Uterus (tissue), 4 donors: Measurements from ENCODE around the gene LRP1B. TPM values are rescaled to one million over a fixed set of nuclear protein-coding genes. Genes with fewer than 3 reads are reported as not detected.

ENCODE experiments used
- DNase-seq, 2 donors: peaks; one replicate each; pipeline ENCODE4 v3.0.0-alpha.2; 2019 to 2020
- H3K27ac ChIP-seq, 2 donors: fragments of 200-600 bp; sonication (generic); 1 replicate in 1 of 2; 2 replicates in 1 of 2; pipeline ENCODE4 v1.5.1; 2016 to 2018
- H3K27me3 ChIP-seq, 2 donors: fragments of 200-600 bp; sonication (generic); one replicate each; pipeline ENCODE4 v1.5.1; 2018 to 2019; ENCODE audit warnings: control low read depth in 1 of 2
- H3K36me3 ChIP-seq, 2 donors: fragments of 200-600 bp; sonication (generic); one replicate each; pipeline ENCODE4 v1.5.1; 2019; ENCODE audit warnings: control low read depth in 1 of 2
- H3K4me1 ChIP-seq, 2 donors: fragments of 200-600 bp; sonication (generic); one replicate each; pipeline ENCODE4 v1.5.1; 2018 to 2019; ENCODE audit warnings: control low read depth in 1 of 2
- H3K4me3 ChIP-seq, 2 donors: fragments of 200-600 bp; sonication (generic); 1 replicate in 1 of 2; 2 replicates in 1 of 2; pipeline ENCODE4 v1.5.1; 2018 to 2019; ENCODE audit warnings: mild to moderate bottlenecking in 1 of 2
- H3K9me3 ChIP-seq, 2 donors: fragments of 200-600 bp; sonication (generic); one replicate each; pipeline ENCODE4 v1.5.1; 2019; ENCODE audit warnings: control low read depth in 1 of 2
- POLR2A ChIP-seq, 2 donors: fragments of 450-650 bp; IDR thresholded peaks; one replicate each; pipeline ENCODE4 v1.6.1; 2016; ENCODE audit warnings: antibody characterized with exemption in 2 of 2, mild to moderate bottlenecking in 1 of 2, moderate library complexity in 1 of 2
- intact Hi-C: fragments of 100-400 bp; cut with DNase I; formaldehyde crosslinking; loops from one replicate; pipeline ENCODE4 v1.15.1; 2023; ENCODE audit warnings: low total_unique reads
- total RNA-seq, 4 donors: library from RNA; depleted of rRNA in 3 of 4; stranded (reverse); fragments of >200 nt in 3 of 4; gene quantifications; one replicate each; pipeline versions ENCODE4 v1.1.0 to v1.2.4, GENCODE V29; 2014 to 2023
- TF ChIP-seq, protein P1 (sequence below), 4 experiments: fragments of 200-600 bp in 2 of 4; fragments of 450-650 bp in 2 of 4; sonication (generic) in 2 of 4; IDR thresholded peaks; one replicate each; pipeline ENCODE4 v1.5.1; 2016 to 2019; ENCODE audit warnings: antibody characterized with exemption in 4 of 4, mild to moderate bottlenecking in 2 of 4, moderate library complexity in 1 of 4
- donor health status: DM: yes; HTN: yes; CAD: no.

LRP1B gene
- total RNA-seq, 4 donors from 2014 or later, result 0.29 to 7.3 (median 0.79) TPM; not detected in 1

DNA sequence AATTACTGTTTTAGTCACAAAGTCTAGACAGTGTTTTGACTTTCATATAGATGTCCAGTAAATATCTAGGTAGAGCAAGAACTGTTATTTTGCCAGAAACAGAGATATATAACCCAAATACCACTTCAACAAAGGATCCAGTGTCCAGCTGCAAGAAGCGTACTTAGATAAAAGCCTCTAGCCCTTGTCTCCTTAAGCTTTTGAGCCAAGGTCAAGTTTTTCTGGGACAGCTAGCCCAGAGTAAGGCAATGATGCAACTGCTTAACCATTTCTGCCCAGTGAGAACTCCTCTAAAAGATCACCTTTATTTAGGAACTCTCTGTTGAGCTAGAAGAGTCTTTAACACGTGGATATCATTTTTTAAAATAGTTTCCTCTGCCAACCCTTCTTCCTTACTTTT is 1925.7 kb downstream of the LRP1B start:
- Histone ChIP-seq H3K4me3 (no peak overlapping the region), H3K27ac (no peak overlapping the region), H3K9me3 (no peaks in the 10 kb centered on the region), H3K36me3 (no peaks in the 10 kb centered on the region), H3K4me1 (no peaks in the 10 kb centered on the region), H3K27me3 (no peaks in the 10 kb centered on the region)
- intact Hi-C loops, result no loop called here
- no peak for DNase-seq
- no peak for TF ChIP-seq POLR2A (IDR thresholded peaks at IDR 0.05)
- TF ChIP-seq, protein P1, sequence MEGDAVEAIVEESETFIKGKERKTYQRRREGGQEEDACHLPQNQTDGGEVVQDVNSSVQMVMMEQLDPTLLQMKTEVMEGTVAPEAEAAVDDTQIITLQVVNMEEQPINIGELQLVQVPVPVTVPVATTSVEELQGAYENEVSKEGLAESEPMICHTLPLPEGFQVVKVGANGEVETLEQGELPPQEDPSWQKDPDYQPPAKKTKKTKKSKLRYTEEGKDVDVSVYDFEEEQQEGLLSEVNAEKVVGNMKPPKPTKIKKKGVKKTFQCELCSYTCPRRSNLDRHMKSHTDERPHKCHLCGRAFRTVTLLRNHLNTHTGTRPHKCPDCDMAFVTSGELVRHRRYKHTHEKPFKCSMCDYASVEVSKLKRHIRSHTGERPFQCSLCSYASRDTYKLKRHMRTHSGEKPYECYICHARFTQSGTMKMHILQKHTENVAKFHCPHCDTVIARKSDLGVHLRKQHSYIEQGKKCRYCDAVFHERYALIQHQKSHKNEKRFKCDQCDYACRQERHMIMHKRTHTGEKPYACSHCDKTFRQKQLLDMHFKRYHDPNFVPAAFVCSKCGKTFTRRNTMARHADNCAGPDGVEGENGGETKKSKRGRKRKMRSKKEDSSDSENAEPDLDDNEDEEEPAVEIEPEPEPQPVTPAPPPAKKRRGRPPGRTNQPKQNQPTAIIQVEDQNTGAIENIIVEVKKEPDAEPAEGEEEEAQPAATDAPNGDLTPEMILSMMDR (IDR thresholded peaks at IDR 0.05), result no peak

DNA sequence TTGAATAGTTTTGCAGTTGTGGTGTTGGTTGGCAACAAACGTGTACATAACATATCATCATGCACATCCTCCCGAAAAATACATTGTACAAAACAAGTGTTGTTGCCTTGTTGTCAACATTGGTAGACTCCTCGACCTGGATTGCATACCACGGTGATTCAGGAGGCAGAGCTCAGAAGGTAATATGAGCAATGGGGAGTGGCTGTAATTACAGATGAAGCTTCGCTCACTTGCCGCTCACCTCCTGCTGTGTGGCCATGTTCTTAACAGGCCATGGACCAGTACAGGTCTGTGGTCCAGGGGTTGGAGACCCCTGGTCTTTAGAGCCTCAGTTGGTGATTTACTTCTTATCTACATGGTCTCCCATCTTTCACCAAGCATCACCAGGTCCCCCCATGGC is 1927.5 kb downstream of the LRP1B start:
- Histone ChIP-seq H3K27me3 (no peaks in the 10 kb centered on the region), H3K27ac (no peak overlapping the region), H3K4me3 (no peak overlapping the region), H3K36me3 (no peaks in the 10 kb centered on the region), H3K9me3 (no peaks in the 10 kb centered on the region), H3K4me1 (no peaks in the 10 kb centered on the region)
- DNase-seq, result no peak
- no peak for TF ChIP-seq POLR2A (IDR thresholded peaks at IDR 0.05)
- TF ChIP-seq, protein P1 (IDR thresholded peaks at IDR 0.05), result no peak
- intact Hi-C loops, result no loop called here

DNA sequence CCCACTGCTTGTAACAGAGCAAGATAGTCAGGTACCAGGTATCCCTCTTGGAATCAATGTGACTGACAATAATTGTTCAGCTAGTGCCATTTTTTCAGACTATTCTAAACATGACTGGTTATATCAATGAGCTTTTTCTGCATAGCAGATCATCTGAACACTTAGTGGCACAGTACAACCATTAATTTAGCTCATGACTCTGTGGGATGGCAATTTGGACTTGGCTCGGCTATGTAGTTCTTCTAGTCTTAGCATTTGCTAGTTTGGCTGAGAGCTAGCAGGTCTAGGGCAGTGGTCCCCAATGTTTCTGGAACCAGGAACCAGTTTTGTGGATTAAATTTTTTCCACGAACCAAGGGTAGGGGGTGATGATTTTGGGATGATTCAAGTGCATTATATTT is 1929.2 kb downstream of the LRP1B start:
- H3K36me3 ChIP-seq, result no peaks in the 10 kb centered on the region
- H3K27me3 ChIP-seq, result no peaks in the 10 kb centered on the region
- intact Hi-C loops, result no loop called here
- H3K4me1 ChIP-seq, result no peaks in the 10 kb centered on the region
- no peaks in the 10 kb centered on the region for H3K9me3 ChIP-seq
- TF ChIP-seq POLR2A (IDR thresholded peaks at IDR 0.05), result no peak
- TF ChIP-seq, protein P1 (IDR thresholded peaks at IDR 0.05), result no peak
- no peak overlapping the region for H3K4me3 ChIP-seq
- no peak overlapping the region for H3K27ac ChIP-seq
- no peak for DNase-seq

DNA sequence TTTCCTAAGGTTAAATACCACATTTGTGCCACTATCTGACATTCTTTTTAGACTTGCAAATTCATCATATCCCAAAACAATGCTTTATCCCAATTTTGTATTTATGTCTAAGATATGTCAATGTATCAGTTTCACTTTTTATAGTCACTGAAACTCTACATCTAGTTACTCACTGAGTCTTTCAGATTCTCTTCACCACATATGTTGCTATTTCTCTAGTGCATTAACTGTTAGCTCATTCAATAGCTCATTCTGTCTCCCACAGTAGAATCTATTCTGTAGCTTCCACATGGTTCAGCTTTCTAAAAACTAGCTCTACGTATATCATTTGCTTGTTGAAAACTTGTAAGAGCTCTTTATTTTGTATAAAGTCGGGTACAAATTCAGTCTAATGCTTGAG is 1930.1 kb downstream of the LRP1B start:
- Histone ChIP-seq H3K27ac (no peak overlapping the region), H3K36me3 (no peaks in the 10 kb centered on the region), H3K4me1 (no peaks in the 10 kb centered on the region), H3K27me3 (no peaks in the 10 kb centered on the region), H3K4me3 (no peak overlapping the region), H3K9me3 (no peaks in the 10 kb centered on the region)
- TF ChIP-seq, protein P1 (IDR thresholded peaks at IDR 0.05), result no peak
- TF ChIP-seq POLR2A (IDR thresholded peaks at IDR 0.05), result no peak
- intact Hi-C loops, result no loop called here
- no peak for DNase-seq

DNA sequence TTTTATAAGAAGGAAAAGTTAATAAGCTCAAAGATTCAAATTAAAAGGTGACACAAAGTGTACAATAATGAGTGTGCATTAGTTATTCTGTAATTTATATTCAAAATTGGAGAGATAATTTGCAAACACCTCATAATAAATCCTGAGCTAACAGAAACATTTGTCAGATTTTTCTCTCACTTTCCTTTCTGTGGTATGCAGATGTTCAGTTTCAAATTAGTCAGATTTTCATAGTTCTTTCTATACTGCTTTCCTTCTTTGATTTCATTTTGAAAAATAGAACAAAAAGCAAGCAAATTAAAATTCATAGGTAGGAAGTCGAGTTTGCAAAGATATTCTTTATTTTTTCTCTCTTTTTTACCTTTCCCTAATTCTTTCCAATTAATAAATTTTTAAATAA is 1930.5 kb downstream of the LRP1B start:
- Histone ChIP-seq H3K36me3 (no peaks in the 10 kb centered on the region), H3K27me3 (no peaks in the 10 kb centered on the region), H3K27ac (no peak overlapping the region), H3K4me1 (no peaks in the 10 kb centered on the region), H3K9me3 (no peaks in the 10 kb centered on the region), H3K4me3 (no peak overlapping the region)
- intact Hi-C loops, result no loop called here
- no peak for DNase-seq
- TF ChIP-seq, protein P1 (IDR thresholded peaks at IDR 0.05), result no peak
- no peak for TF ChIP-seq POLR2A (IDR thresholded peaks at IDR 0.05)
